Activated naive CD4-positive, alpha-beta T cell treated with Interleukin-2 at 50 U/mL for 16 hours (primary cell): ENCODE measurements around the gene KRTAP5-1.

Experiments
- DNase-seq: peaks from one replicate; pipeline ENCODE4 v3.0.0-alpha.2; 2020

KRTAP5-1 gene

DNA sequence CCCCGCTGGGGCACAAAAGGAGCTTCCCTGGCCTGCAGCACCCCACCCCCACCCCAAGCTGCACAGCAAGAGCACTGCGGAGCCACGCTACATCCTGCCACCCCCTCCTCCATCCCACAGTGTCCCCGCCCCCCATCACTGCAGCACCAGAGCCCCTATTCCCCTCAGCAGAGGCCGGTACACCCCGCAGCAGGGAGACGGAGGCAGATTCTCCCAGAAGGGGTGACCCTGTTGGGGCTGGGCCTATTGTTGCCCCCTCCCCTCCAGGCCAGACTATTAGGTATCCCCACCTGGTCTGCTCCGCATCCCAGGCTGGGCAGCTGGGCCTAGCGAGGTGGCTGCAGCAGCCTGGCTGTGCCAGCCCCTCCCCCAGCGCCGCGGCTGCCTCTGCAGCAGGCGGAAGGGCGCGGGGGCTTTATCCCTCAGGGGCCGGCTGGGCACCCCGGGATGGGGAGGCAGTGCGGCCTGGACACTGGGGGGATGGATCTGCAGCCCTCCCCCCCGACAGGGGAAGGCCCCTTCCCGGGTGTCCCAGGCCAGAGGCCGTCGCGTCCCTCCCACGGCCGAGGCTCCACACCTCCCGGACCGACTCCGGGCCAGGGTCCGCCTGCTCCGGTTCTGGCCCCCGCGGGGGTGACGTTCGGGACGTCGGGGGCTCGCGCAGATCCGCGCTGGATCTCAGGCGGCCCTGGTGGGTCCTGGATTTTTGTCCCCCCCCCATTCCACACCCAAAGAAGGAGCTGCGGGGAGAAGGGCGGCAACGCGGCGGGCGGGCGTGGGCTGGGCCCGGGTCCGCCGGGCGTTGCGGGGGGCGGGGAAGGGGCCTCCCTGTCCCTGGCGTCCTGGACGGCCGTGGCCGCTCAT is 14.0 kb downstream of the KRTAP5-1 start:
- no peak for DNase-seq

DNA sequence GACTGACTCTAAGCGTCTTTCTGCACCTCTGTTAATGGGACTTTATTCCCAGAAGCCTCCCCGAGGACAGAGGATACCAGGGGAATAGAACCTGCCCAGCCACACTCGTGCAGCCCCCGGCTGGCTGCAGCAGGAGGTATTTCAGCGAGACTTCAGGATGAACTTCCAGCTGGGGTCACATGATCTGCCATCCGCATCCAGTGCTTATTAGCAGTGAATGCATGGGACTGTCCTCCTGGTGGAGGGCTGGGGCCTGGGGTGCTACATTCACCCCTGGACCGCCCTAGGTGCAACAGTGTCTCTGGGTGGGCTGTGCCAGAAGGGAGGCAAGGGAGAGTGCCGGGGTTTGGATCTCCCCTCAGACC is 14.6 kb downstream of the KRTAP5-1 start:
- DNase-seq, result no peak

DNA sequence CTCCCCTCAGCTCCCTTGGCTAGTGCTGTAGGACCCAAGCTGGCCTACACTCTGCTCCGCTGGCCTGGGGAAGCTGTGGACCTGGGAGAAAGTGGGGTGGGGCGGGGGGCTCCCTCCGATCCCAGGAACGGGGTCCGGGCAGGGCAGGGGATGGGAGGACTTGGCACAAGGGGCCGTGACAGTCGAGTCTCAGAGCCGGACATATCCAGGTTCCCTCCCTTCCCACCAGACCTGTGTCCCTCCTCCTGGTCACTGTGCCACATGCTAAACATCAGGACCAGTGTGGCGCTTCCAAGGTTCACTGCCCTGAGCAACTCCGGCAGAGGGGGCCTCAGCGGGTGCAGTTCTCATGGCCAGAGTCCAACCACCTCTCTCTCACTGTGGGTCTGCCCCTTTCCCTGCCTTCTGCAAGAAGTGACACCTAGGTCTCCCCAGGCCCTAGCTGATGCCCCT is 15.1 kb downstream of the KRTAP5-1 start:
- DNase-seq, result no peak

DNA sequence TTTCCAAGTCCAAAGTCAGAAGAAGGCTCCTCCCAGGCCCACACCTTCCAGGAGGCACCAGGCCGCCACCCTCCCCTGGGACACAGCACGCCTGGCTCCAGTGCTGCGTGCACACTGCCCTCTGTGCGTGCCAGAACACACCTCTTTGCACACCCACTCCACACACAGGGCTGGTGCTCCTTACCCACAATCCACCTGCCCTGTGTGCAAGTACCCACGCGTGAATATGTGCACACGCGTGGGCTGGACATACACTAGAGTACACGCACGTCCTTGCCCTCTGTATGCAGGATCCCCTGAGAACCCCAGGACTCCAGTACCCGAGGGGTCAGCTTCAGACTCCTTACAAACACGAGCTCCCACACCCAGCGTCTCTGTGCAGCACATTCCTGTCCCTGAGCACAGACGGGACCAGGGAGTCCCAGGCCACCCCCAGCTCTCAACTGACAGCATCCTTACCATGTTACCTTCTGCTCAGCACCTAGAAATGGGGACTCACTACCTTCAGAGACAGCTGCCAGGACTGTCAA is 15.8 kb downstream of the KRTAP5-1 start:
- DNase-seq, result no peak

DNA sequence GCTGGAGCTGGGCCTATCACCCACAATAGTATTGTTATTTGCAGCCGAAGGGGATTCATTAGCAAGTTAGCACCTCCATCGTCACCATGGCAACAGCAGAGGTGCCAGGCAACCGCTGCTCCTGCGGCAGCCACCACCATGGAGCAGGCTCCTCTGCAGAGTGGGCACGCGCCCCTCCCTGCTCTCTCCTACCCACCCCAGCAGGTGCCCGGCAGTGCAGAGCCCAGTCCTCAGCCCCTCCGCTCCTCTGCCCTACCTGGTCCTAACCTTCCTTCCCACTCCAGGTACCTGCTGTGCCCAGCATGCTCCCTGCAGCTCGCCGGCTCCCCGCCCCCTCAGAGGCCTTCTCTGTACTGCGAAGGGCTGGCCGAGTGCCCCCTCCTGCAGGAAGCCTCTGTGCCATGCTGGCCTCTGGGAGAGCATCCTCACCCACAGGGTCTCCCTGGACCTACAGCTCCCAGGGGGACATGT is 16.6 kb downstream of the KRTAP5-1 start:
- DNase-seq, result no peak

DNA sequence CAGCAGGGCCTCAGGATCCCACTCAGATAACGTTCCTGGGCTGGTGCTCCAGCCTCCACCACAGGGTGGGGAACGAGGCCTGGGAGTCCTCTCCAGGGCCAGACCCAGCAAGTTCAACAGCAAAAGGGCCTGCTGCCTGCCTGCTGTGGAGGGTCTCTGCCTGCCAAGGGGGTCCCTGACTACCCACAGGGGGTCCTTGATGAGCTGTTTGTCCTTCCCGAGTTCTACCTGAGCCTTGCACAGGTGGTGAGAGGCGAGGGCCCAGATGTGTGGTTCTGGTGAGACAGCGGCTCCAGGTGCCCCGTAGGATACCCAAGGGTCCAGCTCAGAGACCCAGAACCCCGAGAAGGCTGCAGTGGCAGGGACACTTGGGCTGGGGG is 17.4 kb downstream of the KRTAP5-1 start:
- DNase-seq, result no peak

DNA sequence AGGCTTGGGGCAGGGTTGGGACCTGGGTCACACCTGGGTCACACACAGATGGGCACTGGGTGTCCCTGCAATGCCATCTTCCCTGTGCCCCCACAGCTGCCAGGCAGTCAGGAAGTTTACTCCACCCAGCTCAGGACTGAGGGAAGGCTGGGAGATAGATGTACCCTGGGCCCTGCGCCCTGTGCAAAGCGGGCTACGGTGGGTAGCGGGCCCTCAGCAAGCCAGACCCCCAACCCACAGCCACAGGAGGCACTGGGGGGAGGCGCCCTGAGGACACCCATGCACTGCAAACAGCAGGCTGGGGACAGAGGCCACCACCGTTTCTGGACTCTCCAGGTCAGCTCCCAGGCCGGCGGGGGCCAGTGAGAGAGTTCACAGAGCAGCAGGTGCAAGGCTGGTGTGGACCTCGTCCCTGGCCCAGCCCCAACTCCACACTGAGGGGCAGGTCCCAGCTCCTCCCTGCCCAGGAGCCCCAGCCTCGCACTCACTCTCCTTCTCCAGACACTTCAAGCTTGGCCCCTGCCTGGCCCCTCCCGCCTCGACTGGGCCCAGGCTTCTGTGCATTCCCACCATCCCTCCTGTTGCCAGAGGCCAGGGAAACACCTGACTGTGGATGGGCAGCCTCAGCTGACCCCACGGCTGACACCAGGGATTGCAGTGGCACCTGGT is 17.9 kb downstream of the KRTAP5-1 start:
- no peak for DNase-seq

DNA sequence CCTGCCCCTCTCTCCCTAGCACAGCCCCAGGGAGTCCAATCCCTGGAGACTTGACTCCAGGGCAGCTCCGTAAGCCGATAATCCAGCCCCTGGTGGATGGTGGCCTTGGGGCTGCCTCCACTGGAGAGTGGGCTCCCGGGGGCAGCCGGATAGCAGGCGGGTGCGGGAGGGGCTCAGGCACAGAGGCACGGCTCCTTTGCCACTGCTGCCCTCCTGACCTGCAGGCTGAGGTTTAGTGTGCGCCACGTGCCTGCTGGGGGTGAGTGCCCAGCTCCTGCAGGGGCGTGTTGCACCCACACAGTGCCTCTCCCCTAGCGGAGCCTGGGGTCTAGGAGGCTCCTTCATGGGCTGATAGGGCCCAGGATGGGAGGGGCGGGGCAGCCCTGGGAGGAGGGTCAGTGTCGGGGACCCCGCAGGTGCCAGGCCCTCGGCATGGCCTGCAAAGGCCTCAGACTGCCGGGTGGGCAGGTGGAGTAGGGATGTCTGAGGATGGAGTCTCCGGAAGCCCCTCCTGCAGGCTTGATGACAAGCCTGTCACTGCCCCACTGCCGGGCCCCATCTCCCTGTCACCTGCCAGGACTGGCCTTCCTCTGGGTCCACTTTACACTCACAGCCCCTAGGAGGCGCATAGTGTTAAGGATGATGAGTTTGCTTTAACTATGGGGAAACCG is 18.6 kb downstream of the KRTAP5-1 start:
- no peak for DNase-seq

DNA sequence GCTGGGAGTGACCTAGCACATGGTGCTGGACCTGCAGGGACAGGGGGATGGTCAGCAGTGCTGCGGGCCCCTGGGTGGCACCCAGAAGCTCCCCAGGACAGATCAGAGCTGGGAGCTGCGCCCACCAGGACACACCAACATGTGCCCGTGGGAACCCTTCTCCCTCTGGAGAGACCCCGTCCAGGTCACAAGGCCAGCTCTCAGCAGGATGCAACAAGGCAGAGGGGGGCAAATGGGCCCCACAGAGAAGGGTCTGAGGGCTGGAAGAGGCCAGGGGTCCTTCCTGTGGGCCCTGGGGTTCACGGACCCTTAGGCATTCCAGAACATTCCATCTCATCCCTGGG is 19.2 kb downstream of the KRTAP5-1 start:
- DNase-seq, result no peak

DNA sequence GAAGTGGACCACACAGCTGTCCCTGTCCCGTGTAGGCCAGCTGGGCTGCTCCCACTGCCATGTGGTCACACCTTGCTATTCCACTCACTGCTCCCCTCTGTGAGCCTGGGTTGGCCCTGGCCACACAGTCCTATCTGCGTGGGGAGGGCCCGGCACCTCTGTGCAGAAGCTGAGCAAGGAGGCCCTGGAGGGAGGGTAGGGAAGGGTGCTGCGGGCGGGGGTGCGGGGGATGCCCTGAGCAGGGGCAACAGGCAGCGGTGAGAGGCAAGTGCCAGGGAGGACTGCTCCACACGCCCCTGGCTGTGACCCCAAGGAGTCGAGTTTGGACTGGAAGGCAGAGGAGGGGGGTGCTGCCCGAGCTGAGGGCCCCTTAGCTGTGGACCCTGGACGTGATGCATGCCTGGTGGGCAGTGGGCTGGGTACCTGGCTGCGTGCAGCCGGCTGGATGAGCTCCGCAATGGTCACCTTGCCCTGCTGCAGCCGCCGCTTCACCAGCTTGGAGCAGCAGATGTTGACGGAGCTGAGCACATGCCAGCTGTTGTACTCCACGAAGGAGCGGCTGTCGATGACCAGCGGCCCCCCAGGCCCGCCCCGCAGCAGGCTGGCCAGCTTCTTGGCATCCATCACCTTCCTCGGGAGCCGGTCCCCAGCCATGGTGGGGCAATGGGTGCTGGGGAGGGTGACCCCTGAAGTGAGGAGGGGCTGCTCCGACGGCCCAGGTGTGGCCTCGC is 19.7 kb downstream of the KRTAP5-1 start:
- no peak for DNase-seq

DNA sequence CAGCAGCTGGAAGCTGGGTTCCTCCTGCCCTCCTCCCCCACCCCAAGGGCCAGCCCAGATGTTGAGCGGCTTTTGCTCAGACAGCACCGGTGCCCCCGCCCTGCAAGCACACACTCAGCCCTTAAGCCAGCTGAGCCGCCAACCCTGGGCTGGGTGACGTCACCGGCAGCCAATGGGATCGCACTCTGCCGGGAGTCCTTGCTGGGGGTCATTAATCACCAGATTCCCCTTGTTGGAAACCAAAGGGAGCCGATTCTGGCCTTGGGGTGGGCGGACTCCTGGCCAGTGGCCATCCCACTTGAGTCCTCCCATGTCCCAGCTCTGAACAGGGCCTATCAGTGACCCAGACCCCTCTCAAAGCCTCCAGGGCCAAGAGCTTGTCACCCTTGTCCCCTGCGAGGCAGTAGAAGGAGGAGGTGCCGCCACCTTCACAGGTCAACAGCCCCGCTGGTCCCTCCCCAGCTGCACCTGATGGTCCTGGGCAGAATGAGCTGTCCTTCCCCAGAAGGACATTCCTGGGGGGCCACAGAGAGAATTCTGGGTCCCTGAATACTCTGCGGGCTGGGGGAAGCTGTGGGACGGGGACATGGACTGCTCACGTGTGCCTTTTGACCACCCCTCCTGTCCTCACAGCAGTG is 20.4 kb downstream of the KRTAP5-1 start:
- no peak for DNase-seq

DNA sequence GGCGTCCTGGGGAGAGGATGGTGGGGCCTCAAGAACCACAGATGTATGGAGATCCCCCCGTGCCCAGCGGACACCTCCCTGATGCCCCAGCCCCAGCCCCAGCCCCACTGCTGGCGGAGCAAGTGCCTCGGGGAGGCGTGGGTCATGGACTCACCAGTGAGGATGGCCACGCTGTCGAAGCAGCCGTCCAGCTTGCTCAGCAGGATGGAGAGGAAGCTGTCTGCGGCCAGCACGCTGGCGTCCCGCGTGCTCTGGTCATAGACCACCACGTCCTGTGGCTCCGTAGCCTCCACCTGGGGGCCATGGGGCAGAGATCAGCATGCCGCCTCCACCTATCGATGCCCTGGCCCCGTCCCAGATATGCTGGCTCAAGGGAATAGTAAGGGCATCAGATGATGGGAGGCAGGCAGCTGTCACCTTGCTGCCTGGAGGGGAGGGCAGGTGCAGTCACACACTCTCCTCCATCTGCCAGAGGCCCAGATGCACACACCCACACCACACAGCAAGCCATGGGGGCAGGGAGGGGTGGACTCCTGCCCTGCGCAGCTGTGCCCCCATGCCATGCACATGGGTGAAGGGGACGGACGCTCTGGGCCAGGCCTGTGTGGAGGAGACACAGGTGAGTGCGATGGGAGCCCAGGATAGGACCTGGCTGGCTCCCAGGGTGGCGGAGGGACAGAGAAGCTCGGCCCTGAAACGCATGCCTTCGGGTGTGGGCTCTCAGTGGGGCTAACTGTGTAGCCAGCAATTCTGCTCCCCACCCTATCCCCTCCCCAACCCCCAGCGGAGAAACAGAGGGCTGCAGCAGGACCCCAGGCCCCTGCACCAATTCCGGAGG is 21.2 kb downstream of the KRTAP5-1 start:
- no peak for DNase-seq

DNA sequence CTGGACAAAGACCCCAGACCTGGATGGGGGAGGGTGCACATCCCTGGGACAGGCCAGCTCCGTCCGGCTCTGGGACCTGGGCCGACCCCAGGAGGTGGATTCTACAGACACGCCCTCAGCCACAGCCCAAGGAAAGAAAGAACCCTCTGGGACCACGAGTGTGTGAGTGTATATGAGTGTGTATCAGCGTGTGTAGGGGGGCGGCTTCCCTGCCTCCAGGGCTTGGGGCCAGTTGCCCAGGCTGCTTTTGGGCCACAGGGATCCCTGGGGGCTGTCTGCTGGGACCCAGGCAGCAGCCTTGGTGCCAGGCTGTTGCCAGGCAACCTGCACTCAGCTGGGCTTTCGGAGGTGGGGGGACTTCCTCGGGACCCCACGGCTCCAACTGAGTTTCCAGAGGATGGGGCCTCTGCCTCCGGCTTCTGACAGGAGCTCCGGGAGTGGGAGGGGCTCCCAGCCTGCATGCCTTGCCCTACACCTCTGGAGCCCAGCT is 21.9 kb downstream of the KRTAP5-1 start:
- DNase-seq, result no peak

DNA sequence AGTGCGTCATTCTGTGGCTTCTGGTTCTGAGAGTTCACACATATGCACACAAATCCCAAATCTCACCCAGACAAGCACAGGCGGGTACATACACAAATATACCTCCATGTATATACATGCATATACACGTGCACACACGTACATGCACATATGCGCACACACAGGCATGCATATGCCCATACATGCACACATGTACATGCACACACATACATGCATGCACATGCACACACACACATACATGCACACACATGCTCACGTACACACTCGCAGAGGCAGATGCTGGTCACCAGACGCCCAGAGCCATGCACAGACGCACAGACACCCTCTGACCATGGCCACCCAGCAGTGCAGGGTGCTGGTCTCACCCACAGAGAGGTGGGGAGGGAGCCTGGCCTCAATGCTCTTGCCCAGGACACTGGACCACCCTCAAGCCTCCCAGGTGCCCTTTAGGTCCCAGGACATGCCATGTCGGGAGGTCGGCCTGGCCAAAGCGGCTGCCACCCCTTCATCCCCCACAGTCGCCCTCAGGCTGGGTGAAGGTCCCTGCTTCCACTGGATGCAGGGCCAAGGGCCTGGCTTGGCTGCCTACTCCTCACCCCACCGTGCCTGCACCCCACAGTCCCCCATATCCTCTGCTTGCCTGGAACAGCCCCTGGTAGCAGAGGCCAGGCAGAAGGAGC is 22.5 kb downstream of the KRTAP5-1 start:
- DNase-seq, result no peak

DNA sequence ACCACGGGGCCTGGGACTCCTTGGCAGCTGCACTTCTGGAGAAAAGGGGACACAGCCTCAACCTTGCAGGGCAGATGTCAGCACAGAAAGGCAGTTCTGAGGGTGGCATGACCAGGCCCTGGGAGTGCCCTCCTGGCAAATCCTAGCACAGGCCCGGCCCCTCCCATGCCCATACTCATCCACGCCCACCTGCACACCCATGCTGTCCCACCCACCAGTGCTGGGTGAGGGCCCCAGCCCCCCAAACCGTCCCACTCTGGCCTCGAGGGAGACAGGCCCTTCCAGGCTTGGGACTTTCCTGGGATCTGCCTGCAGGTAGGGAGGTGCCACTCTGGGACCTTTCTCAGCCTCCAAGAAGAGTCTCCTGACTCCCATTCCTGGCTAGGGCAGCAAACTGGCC is 23.1 kb downstream of the KRTAP5-1 start:
- DNase-seq, result no peak

DNA sequence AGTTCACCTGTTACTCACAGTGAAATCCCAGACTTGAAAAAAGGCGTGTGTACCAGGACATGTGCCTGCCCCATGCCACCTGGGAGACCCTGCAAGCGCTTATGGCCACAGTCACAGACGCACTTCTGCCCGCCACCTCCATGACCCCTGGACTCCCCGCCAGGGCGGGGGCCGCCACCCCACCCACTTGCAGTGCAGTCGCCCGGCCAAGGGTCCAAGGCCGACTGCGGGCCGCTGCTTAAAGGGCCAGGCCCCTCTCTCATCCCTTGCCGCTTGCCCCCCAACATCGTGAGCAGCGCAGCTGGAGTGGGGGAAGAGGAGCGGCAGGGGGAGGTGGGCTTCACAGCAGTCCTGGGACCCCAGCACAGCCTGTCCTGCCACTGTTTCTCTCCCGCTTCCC is 23.8 kb downstream of the KRTAP5-1 start:
- DNase-seq, result no peak

DNA sequence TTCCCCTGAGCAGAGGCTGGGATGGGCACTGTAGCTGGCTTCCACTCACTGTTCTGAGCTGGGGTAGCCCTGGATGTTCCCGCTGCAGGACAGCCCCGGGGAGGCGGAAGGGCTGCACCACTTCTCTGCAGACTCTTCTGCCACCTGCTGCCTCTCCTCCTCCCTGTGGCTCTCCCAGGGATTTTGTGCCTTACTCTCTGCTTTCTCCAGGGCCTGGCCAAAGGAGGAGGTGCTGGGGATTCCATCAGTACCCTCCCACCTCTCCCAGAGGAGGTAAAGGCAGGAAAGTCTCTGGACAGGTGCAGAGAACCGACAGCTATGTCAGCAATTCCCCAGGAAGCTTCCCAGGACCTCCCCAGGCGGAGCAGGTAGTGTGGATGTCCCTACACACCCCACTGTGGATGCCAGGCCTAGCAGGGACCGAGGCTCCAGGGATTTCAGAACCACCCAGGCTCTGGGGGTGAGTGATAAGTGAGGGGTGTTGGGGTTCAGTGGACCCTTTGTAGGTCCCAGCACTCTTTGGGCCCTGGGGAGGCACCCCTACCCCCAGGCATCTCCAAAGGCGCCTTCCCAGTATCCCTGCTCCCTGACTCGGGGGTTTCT is 24.3 kb downstream of the KRTAP5-1 start:
- DNase-seq, result no peak

DNA sequence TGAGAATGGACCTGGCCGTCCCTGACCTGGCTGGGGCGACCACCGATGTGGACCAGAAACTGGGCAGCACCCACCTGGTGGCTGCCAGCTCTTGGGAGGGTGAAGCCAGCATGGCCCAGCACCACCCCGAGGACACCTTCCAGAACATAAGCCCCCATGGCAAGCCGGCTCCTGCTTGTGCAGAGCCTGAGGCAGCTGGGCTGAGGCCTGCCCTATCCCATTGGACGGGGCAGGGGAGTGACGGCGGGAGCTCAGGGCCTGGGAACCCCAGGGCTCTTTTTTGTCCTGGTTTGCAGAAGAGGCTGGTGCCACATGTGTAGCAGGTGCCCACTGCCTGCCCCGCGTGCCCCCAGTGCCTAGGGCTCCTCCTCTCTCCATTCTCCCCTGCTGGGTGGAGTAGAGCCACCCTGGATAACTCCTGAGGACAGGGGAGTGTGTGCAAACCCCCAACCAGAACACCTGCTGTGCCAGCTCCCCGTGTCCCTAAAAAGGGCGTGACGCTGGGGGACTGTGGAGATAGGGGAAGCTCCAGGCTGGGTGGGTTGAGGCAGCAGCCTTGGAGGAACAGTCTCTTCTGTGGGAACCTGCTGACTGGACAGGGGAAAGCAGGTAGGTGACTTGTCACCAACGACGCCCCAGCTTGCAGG is 25.0 kb downstream of the KRTAP5-1 start:
- DNase-seq, result no peak

DNA sequence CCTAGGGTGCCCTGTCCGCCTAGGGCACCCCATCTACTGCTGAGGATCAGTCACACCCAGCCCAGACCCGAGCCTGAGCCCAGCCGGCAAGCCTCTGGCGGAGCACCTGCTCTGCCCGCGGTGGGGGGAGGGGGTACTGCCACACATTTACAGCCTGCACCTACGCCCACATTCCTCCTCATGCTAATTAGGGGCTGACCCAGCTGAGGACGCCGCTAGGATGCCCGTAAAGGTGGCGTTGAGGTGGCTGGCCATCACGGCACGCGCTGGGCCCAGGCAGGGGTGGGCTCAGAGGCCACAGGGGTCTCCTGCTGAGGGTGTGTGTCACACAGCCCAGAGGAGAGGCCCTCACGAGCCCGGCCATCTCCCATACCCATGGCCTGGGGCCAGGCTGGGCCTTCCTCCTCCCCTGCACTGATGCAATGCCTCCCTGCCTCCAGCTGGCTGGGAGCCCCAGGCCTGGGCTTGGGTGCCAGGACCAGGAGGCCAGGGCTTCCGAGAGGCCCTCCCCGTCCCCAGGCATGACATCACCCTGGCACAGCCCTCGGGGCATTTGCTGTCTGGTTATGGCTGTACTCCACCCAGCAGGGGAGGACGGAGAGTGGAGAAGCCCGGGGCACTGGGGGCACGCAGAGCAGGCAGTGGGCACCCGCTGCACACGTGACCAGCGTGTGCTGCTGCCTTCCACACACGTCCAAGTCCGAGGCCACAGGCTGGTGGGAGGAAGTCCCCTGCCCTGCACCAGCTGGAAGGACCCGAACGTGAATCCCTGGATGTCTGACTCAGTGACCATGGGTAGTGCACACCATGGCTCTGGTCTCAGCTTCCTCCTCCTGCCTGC is 25.8 kb downstream of the KRTAP5-1 start:
- no peak for DNase-seq
